HepG2 (cell line): ENCODE measurements around the gene LINGO3. TPM values are rescaled to one million over a fixed set of nuclear protein-coding genes. Genes with fewer than 3 reads are reported as not detected.

Source experiments
- ATAC-seq: fragments of 200-7000 bp; cut with Tn5 transposase; 3 replicates; pipeline ENCODE4 v1.9.1; 2020; ENCODE audit warnings: mild to moderate bottlenecking, moderate library complexity
- BruUV-seq: library from RNA; stranded (reverse); fragments of 400-500 nt; replicated peaks from 2 replicates; lab custom pipeline; 2021; lab: Mats Ljungman, UMichigan
- CTCF ChIA-PET: fragments of 300-600 bp; formaldehyde crosslinking; extraction: SDS; loops from one replicate; lab custom pipeline; 2021; ENCODE audit warnings: low total read pairs, inconsistent platforms, low intra/inter-chr PET ratio; lab: Yijun Ruan, JAX
- POLR2A ChIA-PET: fragments of 350-600 bp; sonication (Branson Sonifier 250); formaldehyde crosslinking; loops from one replicate; lab custom pipeline; 2020; ENCODE audit warnings: antibody characterized with exemption, inconsistent platforms; lab: Yijun Ruan, JAX
- DNase-seq: peaks from one replicate; pipeline ENCODE4 v3.0.0-alpha.2; 2015; ENCODE audit warnings: low spot score
- FAIRE-seq: peaks from 3 replicates; lab custom pipeline; 2011; peaks lifted over from hg19 to GRCh38; lab: Jason Lieb, UNC
- H2AFZ ChIP-seq: one replicate; pipeline ENCODE4 v1.6.1; 2011; ENCODE audit warnings: low read length, inconsistent platforms
- H3K27ac ChIP-seq: fragments of 300-600 bp; 3 replicates; pipeline ENCODE4 v1.8.0; 2011; ENCODE audit warnings: mixed run types, mild to moderate bottlenecking, mixed read lengths, low read length, inconsistent platforms; ENCODE audit not compliant: insufficient read depth; ENCODE audit errors: extremely low read length
- H3K27me3 ChIP-seq, 2 experiments: fragments of 200-600 bp in 1 of 2; 2 replicates in 1 of 2; 3 replicates in 1 of 2; pipeline versions ENCODE4 v1.6.0 to v1.8.0; 2011; ENCODE audit warnings: low read length in 2 of 2, mild to moderate bottlenecking in 2 of 2, moderate library complexity in 2 of 2, inconsistent platforms in 1 of 2; ENCODE audit not compliant: insufficient read depth in 2 of 2, control insufficient read depth in 1 of 2
- H3K36me3 ChIP-seq, 2 experiments: fragments of 200-600 bp in 1 of 2; replicated peaks in 1 of 2; 2 replicates in 1 of 2; 3 replicates in 1 of 2; pipeline versions ENCODE4 v1.5.1 to v1.8.0; 2011; ENCODE audit warnings: low read length in 2 of 2, inconsistent platforms in 1 of 2; ENCODE audit not compliant: insufficient read depth in 2 of 2, control insufficient read depth in 1 of 2
- H3K4me1 ChIP-seq: 2 replicates; pipeline ENCODE4 v1.5.1; 2012; ENCODE audit warnings: low read length, inconsistent platforms; ENCODE audit not compliant: insufficient read depth
- H3K4me2 ChIP-seq: 2 replicates; pipeline ENCODE4 v1.6.0; 2011; ENCODE audit warnings: low read depth, low read length, inconsistent platforms
- H3K4me3 ChIP-seq, 3 experiments: fragments of 200-600 bp in 1 of 3; sonication (generic), shearing (Covaris generic) in 1 of 3; replicated peaks in 1 of 3; 2 replicates each; pipeline ENCODE4 v1.5.1; 2011 to 2016; ENCODE audit warnings: low read length in 3 of 3, inconsistent platforms in 2 of 3, low read depth in 2 of 3, mild to moderate bottlenecking in 2 of 3, control low read depth in 1 of 3, mixed read lengths in 1 of 3; ENCODE audit not compliant: insufficient read depth in 1 of 3
- H3K79me2 ChIP-seq: one replicate; pipeline ENCODE4 v1.6.1; 2011; ENCODE audit warnings: low read length, inconsistent platforms; ENCODE audit not compliant: insufficient read depth
- H3K9ac ChIP-seq: 2 replicates; pipeline ENCODE4 v1.6.0; 2011; ENCODE audit warnings: mild to moderate bottlenecking, low read depth, low read length, inconsistent platforms; ENCODE audit not compliant: insufficient read depth
- H3K9me3 ChIP-seq: 2 replicates; pipeline ENCODE4 v1.5.1; 2012; ENCODE audit warnings: mild to moderate bottlenecking, low read length
- H4K20me1 ChIP-seq: 2 replicates; pipeline ENCODE4 v1.6.0; 2011; ENCODE audit warnings: inconsistent platforms, mild to moderate bottlenecking, low read length, moderate library complexity; ENCODE audit not compliant: insufficient read depth
- ATF3 ChIP-seq: sonication (generic); formaldehyde crosslinking; IDR thresholded peaks from 2 replicates; pipeline ENCODE4 v1.4.0; 2020; ENCODE audit warnings: missing genetic modification reagents
- CBX1 ChIP-seq: IDR thresholded peaks from one replicate; pipeline ENCODE4 v1.6.1; 2016; ENCODE audit warnings: antibody characterized with exemption, low read depth
- GTF2F1 ChIP-seq: fragments of 150-350 bp; IDR thresholded peaks from 2 replicates; pipeline ENCODE4 v1.6.1; 2014; ENCODE audit warnings: low read length
- HDAC2 ChIP-seq: sonication (generic); formaldehyde crosslinking; IDR thresholded peaks from 2 replicates; pipeline ENCODE4 v1.4.0; 2020; ENCODE audit warnings: missing genetic modification reagents
- LCORL ChIP-seq, 2 experiments: fragments of 450-650 bp in 1 of 2; sonication (generic) in 1 of 2; formaldehyde crosslinking in 1 of 2; IDR thresholded peaks; 2 replicates each; pipeline versions ENCODE4 v1.5.0 to v1.6.1; 2017 to 2020; ENCODE audit warnings: antibody characterized with exemption in 1 of 2, missing genetic modification reagents in 1 of 2
- STAT5B ChIP-seq: sonication (generic); formaldehyde crosslinking; IDR thresholded peaks from 2 replicates; pipeline ENCODE4 v1.4.0; 2020; ENCODE audit warnings: missing genetic modification reagents
- TEAD2 ChIP-seq: sonication (generic); formaldehyde crosslinking; IDR thresholded peaks from 2 replicates; pipeline ENCODE4 v1.9.0; 2021; ENCODE audit warnings: missing genetic modification reagents
- YEATS4 ChIP-seq: sonication (generic); formaldehyde crosslinking; IDR thresholded peaks from 2 replicates; pipeline ENCODE4 v1.4.0; 2020; ENCODE audit warnings: missing genetic modification reagents, borderline replicate concordance
- ZBTB42 ChIP-seq: sonication (generic); formaldehyde crosslinking; IDR thresholded peaks from 2 replicates; pipeline ENCODE4 v1.5.0; 2020; ENCODE audit warnings: mild to moderate bottlenecking, missing genetic modification reagents
- ZNF441 ChIP-seq: sonication (generic); formaldehyde crosslinking; IDR thresholded peaks from 2 replicates; pipeline ENCODE4 v1.7.0; 2021; ENCODE audit warnings: missing genetic modification reagents, borderline replicate concordance
- ZNF607 ChIP-seq: sonication (generic); formaldehyde crosslinking; IDR thresholded peaks from 2 replicates; pipeline ENCODE4 v1.5.1; 2020; ENCODE audit warnings: missing genetic modification reagents, mild to moderate bottlenecking, borderline replicate concordance
- ZSCAN21 ChIP-seq: sonication (generic); formaldehyde crosslinking; IDR thresholded peaks from 2 replicates; pipeline ENCODE4 v1.8.0; 2022; ENCODE audit warnings: mild to moderate bottlenecking, missing genetic modification reagents, moderate library complexity, borderline replicate concordance
- WGBS: methylation state at CpG from one replicate; pipeline ENCODE4 v1.1.6; 2017; ENCODE audit warnings: low lambda C conversion rate; 5-methylcytosine and 5-hydroxymethylcytosine counted together
- in situ Hi-C: cut with HindIII; loops from 2 replicates; pipeline ENCODE4 v1.10.0; 2017; ENCODE audit warnings: low pct_unique_long_range_greater_than_20kb; ENCODE audit not compliant: extremely low pct_ligation_motif_present
- intact Hi-C: fragments of 100-400 bp; cut with micrococcal nuclease; formaldehyde crosslinking; loops from one replicate; pipeline ENCODE4 v1.10.0; 2022; ENCODE audit not compliant: unreplicated experiment
- polyA plus RNA-seq, 8 experiments: library from polyadenylated mRNA; depleted of rRNA in 3 of 8; stranded (reverse) in 7 of 8; unstranded in 1 of 8; fragments of >200 nt; fragmentation: Illumina TruSeq in 4 of 8; extraction: Trizol in 4 of 8; gene quantifications; 2 replicates each; pipeline versions ENCODE4 v1.2.1 to v1.2.3, GENCODE V29; 2011 to 2016; ENCODE audit warnings: low read depth in 4 of 8, missing spikeins in 1 of 8, mixed read lengths in 1 of 8; ENCODE audit not compliant: insufficient read depth in 1 of 8
- total RNA-seq, 5 experiments: library from RNA; depleted of rRNA; stranded (reverse); fragments of >200 nt; fragmentation: Illumina TruSeq; extraction: Trizol; gene quantifications; 2 replicates each; pipeline ENCODE4 v1.2.3, GENCODE V29; 2016; ENCODE audit warnings: low read depth in 1 of 5
- TF ChIP-seq, protein P1 (sequence below): sonication (generic); formaldehyde crosslinking; IDR thresholded peaks from 2 replicates; pipeline ENCODE4 v1.9.0; 2022; ENCODE audit warnings: missing genetic modification reagents, mild to moderate bottlenecking, borderline replicate concordance
- TF ChIP-seq, protein P2 (sequence below): sonication (generic); formaldehyde crosslinking; IDR thresholded peaks from 2 replicates; pipeline ENCODE4 v1.4.0; 2020; ENCODE audit warnings: missing genetic modification reagents

The LINGO3 gene
- total and polyA plus RNA-seq, 2 of the 13 experiments (the other 11 are each of a cell fraction or from before 2014, with no cell fraction given), result not detected

DNA sequence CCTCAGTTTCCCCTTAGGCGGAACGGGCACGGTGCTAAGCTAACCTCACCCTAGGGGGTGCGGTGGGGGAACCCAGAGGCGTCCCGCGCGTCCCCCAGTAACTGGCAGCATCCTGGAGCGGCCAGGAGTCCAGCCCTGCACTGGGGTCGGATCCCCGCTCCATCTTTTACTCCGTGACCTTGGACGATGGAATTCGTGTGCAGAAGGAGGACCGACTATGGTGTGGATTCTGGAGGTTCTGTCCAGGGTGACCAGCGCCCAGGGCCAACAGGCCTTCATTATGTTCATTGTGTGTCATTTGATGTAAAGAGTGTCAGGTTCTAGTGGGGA, 21.2 kb upstream of the LINGO3 start (continued):
- TF ChIP-seq ATF3 (CRISPR knock-in tag) (no peak), STAT5B (CRISPR knock-in tag) (no peak), ZNF441 (CRISPR knock-in tag) (no peak), GTF2F1 (no peak)

DNA sequence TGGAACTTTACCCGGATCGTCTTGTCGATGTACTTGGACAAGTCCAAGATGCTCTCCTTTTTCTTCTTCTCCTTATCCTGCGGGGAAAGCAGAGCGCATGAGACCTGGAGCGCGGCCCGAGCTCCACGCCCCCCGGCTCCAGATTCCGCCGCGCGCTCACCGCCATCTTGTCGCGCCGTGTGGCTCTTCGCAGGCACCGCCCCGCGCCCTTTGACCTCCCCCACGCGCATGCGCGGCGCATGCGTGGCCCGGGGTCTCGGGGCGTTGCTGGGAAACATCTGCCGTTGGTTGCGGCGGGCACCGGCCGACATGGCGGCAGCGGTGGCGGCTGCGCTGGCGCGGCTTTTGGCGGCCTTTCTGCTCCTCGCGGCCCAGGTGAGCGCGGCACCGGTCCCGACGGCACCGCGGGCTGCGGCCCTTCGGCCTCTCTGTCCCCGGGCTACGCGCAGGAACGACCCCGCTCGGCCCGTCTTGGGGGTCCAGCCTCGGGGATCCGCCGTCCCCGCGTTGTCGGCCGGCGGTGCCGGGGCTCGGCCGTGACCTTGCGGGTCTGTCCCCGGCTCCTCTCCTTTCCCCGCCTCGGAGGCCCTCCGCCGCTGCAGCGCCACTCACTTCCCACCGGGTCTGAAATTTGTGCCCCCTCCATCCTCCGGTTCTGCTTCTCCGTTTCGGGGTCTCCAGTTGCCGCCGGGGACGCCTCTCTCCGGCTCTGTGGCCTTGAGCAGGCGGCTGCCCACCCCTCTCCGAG, 20.6 kb upstream of the LINGO3 start, which contains the start of the genes LSM7 and SPPL2B:
TSS of gene LSM7 (minus strand) at position 186 of the 748 bp plus-strand sequence. CDS start at position 166, 20 bp downstream.
TSS of gene SPPL2B (plus strand) at position 284 of the 748 bp plus-strand sequence. CDS start at position 310, 26 bp downstream.
- POLR2A ChIA-PET, result interaction anchor here (0.6 to 3.4 kb wide), 4 partner anchors 11 to 352 kb away, joined by 3 to 35 read pairs (median 4); no protein-coding TSS in a partner anchor
- BruUV-seq, result TSS peak; percentile 75
- H4K20me1 ChIP-seq, result 0 out of 2 replicates have a peak, but pooled peaks cover 2% of the 10 kb centered on the region
- H3K36me3 ChIP-seq, result peaks cover 7 to 27% of the 10 kb centered on the region in 2 experiments; a peak in 3 of 5 replicates
- in situ Hi-C loops, result no loop called here
- FAIRE-seq (no peak), ATAC-seq (peak; percentile 49), DNase-seq (peak; percentile 72)
- H3K9me3 ChIP-seq, result no peaks in the 10 kb centered on the region
- peaks cover 55% of the 10 kb centered on the region for H3K4me1 ChIP-seq
- H3K79me2 ChIP-seq, result peaks cover 38% of the 10 kb centered on the region
- peak within 1 kb of the TSS; percentile 97 for H3K9ac ChIP-seq
- CTCF ChIA-PET, result no interaction called here
- no peak within 1 kb of the TSS for H2AFZ ChIP-seq
- peak within 1 kb of the TSS; percentile 87 to 94 (median 89) for H3K4me3 ChIP-seq
- peak within 1 kb of the TSS; percentile 95 for H3K4me2 ChIP-seq
- intact Hi-C loops, result no loop called here
- 0% methylated on average over 45 of the region's 89 CpGs for WGBS
- H3K27me3 ChIP-seq, result no peaks in the 10 kb centered on the region; a peak in 1 of 5 replicates
- peak within 1 kb of the TSS; percentile 82 for H3K27ac ChIP-seq
- TF ChIP-seq CBX1 (peak; percentile 63), HDAC2 (CRISPR knock-in tag) (peak; percentile 52; the same call in 1 of the 2 replicates), ZNF441 (CRISPR knock-in tag) (peak; percentile 77; the same call in 1 of the 2 replicates), LCORL (IDR thresholded peaks at IDR 0.05) (no peak), LCORL (CRISPR knock-in tag; IDR thresholded peaks at IDR 0.05) (no peak), TEAD2 (CRISPR knock-in tag) (no peak), YEATS4 (peak; percentile 84), ZNF607 (CRISPR knock-in tag) (0 out of 2 replicates have a peak, but pooled peaks have one; percentile 27), ZSCAN21 (CRISPR knock-in tag) (peak; percentile 68; the same call in 1 of the 2 replicates), ZBTB42 (CRISPR knock-in tag) (peak; percentile 44; the same call in 1 of the 2 replicates)
- TF ChIP-seq, protein P1, sequence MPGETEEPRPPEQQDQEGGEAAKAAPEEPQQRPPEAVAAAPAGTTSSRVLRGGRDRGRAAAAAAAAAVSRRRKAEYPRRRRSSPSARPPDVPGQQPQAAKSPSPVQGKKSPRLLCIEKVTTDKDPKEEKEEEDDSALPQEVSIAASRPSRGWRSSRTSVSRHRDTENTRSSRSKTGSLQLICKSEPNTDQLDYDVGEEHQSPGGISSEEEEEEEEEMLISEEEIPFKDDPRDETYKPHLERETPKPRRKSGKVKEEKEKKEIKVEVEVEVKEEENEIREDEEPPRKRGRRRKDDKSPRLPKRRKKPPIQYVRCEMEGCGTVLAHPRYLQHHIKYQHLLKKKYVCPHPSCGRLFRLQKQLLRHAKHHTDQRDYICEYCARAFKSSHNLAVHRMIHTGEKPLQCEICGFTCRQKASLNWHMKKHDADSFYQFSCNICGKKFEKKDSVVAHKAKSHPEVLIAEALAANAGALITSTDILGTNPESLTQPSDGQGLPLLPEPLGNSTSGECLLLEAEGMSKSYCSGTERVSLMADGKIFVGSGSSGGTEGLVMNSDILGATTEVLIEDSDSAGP (CRISPR knock-in tag), result peak; percentile 77; the same call in 1 of the 2 replicates
- TF ChIP-seq, protein P2, sequence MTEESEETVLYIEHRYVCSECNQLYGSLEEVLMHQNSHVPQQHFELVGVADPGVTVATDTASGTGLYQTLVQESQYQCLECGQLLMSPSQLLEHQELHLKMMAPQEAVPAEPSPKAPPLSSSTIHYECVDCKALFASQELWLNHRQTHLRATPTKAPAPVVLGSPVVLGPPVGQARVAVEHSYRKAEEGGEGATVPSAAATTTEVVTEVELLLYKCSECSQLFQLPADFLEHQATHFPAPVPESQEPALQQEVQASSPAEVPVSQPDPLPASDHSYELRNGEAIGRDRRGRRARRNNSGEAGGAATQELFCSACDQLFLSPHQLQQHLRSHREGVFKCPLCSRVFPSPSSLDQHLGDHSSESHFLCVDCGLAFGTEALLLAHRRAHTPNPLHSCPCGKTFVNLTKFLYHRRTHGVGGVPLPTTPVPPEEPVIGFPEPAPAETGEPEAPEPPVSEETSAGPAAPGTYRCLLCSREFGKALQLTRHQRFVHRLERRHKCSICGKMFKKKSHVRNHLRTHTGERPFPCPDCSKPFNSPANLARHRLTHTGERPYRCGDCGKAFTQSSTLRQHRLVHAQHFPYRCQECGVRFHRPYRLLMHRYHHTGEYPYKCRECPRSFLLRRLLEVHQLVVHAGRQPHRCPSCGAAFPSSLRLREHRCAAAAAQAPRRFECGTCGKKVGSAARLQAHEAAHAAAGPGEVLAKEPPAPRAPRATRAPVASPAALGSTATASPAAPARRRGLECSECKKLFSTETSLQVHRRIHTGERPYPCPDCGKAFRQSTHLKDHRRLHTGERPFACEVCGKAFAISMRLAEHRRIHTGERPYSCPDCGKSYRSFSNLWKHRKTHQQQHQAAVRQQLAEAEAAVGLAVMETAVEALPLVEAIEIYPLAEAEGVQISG (CRISPR knock-in tag), result peak; percentile 69; the same call in 1 of the 2 replicates
